Sigmoid colon (tissue), 4 donors: Measurements from ENCODE around the gene STK10.

ENCODE experiments used
- EP300 ChIP-seq, 4 donors: sonication (generic); formaldehyde crosslinking; IDR thresholded peaks; one replicate each; pipeline ENCODE4 v1.6.1; 2017; ENCODE audit warnings: antibody characterized with exemption in 4 of 4
- POLR2A ChIP-seq, 2 donors: fragments of 450-650 bp; IDR thresholded peaks; one replicate each; pipeline ENCODE4 v1.6.1; 2016; ENCODE audit warnings: antibody characterized with exemption in 2 of 2, mild to moderate bottlenecking in 2 of 2, moderate library complexity in 2 of 2
- POLR2AphosphoS5 ChIP-seq, 4 donors: sonication (generic); formaldehyde crosslinking; IDR thresholded peaks; one replicate each; pipeline ENCODE4 v1.6.1; 2017; ENCODE audit warnings: antibody characterized with exemption in 4 of 4
- TF ChIP-seq, protein P1 (sequence below), 4 experiments: fragments of 450-650 bp in 3 of 4; fragments of 200-600 bp in 1 of 4; IDR thresholded peaks; one replicate each; pipeline ENCODE4 v1.5.1; 2016 to 2019; ENCODE audit warnings: antibody characterized with exemption in 4 of 4, mild to moderate bottlenecking in 3 of 4, moderate library complexity in 2 of 4

DNA sequence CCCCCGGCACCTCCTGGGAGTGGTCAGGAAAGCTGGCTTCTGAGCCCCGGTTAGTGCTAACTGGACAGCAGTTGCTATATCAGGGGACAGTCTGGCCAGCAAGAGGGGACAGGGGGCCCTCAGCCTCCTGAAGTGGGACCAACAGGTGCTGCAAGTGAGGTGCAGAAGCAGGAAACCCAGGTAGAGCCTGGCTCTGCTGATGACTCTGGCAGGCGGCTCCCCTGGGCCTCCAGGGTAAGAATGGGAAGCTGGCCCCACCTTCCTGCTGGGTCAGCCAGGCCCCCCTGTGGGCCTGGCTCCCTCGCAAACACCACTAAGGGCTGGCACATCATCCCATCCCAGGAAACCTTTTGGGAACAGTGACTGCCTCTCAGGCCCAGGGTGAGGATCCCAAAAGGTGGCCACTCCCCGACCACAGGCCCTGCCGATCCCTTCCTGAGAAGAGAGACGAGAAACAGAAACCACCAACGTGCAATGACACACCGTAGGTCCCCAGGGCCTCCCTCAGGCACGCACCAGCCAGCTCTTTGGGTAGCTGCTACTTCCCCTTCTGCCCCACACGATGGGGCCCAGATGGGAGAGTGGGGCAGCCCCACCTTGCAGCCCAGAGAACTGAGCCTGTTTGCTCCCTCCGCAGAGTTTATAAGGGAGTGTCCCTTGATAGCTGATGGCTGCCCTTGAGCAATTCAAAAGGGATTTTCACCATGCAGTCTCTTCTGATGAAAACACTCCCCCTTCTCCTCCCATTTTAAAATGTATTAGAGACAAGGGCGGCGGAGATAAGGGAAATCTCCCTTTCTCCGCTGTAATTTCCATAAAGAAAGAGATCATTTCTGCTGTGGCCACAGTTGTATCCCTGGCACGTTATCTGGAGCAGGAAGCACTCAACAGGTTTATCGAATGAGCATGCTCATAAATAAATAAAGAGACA is 76.8 kb downstream of the STK10 start:
- TF ChIP-seq POLR2AphosphoS5 (IDR thresholded peaks at IDR 0.05), result peak in 2 of 4 donors; percentile 18 to 21
- TF ChIP-seq, protein P1, sequence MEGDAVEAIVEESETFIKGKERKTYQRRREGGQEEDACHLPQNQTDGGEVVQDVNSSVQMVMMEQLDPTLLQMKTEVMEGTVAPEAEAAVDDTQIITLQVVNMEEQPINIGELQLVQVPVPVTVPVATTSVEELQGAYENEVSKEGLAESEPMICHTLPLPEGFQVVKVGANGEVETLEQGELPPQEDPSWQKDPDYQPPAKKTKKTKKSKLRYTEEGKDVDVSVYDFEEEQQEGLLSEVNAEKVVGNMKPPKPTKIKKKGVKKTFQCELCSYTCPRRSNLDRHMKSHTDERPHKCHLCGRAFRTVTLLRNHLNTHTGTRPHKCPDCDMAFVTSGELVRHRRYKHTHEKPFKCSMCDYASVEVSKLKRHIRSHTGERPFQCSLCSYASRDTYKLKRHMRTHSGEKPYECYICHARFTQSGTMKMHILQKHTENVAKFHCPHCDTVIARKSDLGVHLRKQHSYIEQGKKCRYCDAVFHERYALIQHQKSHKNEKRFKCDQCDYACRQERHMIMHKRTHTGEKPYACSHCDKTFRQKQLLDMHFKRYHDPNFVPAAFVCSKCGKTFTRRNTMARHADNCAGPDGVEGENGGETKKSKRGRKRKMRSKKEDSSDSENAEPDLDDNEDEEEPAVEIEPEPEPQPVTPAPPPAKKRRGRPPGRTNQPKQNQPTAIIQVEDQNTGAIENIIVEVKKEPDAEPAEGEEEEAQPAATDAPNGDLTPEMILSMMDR (IDR thresholded peaks at IDR 0.05), result no peak
- no peak for TF ChIP-seq EP300 (IDR thresholded peaks at IDR 0.05)
- no peak for TF ChIP-seq POLR2A (IDR thresholded peaks at IDR 0.05)
